K562 (cell line): ENCODE results near the gene TUBA8. TPM values are rescaled to one million over a fixed set of nuclear protein-coding genes. Genes with fewer than 3 reads are reported as not detected.
A peak's percentile ranks its signal among the peaks of the same experiment; 100 is the strongest.

ENCODE experiments used
- ATAC-seq: fragments of 200-7000 bp; cut with Tn5 transposase; 3 replicates; pipeline ENCODE4 v1.9.1; 2020; ENCODE audit warnings: moderate library complexity
- BruUV-seq: library from RNA; stranded (reverse); fragments of 400-500 nt; replicated peaks from 2 replicates; lab custom pipeline; 2021; lab: Mats Ljungman, UMichigan
- CTCF ChIA-PET: fragments of 300-600 bp; formaldehyde crosslinking; extraction: SDS; loops from one replicate; lab custom pipeline; 2021; ENCODE audit warnings: low intra/inter-chr PET ratio; lab: Yijun Ruan, JAX
- POLR2A ChIA-PET: fragments of 300-600, 350-650 bp; sonication (Branson Sonifier 250); formaldehyde crosslinking; extraction: SDS; loops from one replicate; lab custom pipeline; 2021; ENCODE audit warnings: antibody characterized with exemption, inconsistent platforms; lab: Yijun Ruan, JAX
- DNase-seq, 4 experiments: peaks; one replicate each; pipeline versions ENCODE4 v3.0.0 to v3.0.0-alpha.2; 2011 to 2018; ENCODE audit warnings: low spot score in 3 of 4, mixed read lengths in 3 of 4; ENCODE audit errors: extremely low read depth in 1 of 4
- FAIRE-seq: peaks from 2 replicates; lab custom pipeline; 2011; peaks lifted over from hg19 to GRCh38; lab: Jason Lieb, UNC
- H2AFZ ChIP-seq: 2 replicates; pipeline ENCODE4 v1.6.0; 2011; ENCODE audit warnings: low read depth, low read length, control low read depth, inconsistent platforms
- H3K27ac ChIP-seq: fragments of 200-600 bp; 3 replicates; pipeline ENCODE4 v1.8.0; 2011; ENCODE audit warnings: low read depth, mild to moderate bottlenecking, control low read depth, inconsistent platforms, low read length, moderate library complexity, mixed read lengths; ENCODE audit errors: extremely low read depth
- H3K27me3 ChIP-seq, 2 experiments: fragments of 300-600 bp in 1 of 2; 2 replicates in 1 of 2; 3 replicates in 1 of 2; pipeline versions ENCODE4 v1.6.0 to v1.8.0; 2011; ENCODE audit warnings: inconsistent platforms in 2 of 2, low read length in 2 of 2, mild to moderate bottlenecking in 1 of 2, mixed read lengths in 1 of 2, moderate library complexity in 1 of 2; ENCODE audit not compliant: control insufficient read depth in 2 of 2, insufficient read depth in 2 of 2
- H3K36me3 ChIP-seq: fragments of 300-600 bp; 3 replicates; pipeline ENCODE4 v1.8.0; 2011; ENCODE audit warnings: mild to moderate bottlenecking, low read length, inconsistent platforms; ENCODE audit not compliant: control insufficient read depth, insufficient read depth
- H3K4me1 ChIP-seq, 2 experiments: fragments of 200-600 bp in 1 of 2; replicated peaks in 1 of 2; 2 replicates in 1 of 2; 3 replicates in 1 of 2; pipeline versions ENCODE4 v1.5.1 to v1.8.0; 2011; ENCODE audit warnings: inconsistent platforms in 2 of 2, low read length in 2 of 2, mild to moderate bottlenecking in 1 of 2, mixed read lengths in 1 of 2, moderate library complexity in 1 of 2; ENCODE audit not compliant: control insufficient read depth in 2 of 2, insufficient read depth in 2 of 2
- H3K4me2 ChIP-seq: 2 replicates; pipeline ENCODE4 v1.6.1; 2011; ENCODE audit warnings: low read length, control low read depth, inconsistent platforms, mixed read lengths; ENCODE audit not compliant: insufficient read depth
- H3K4me3 ChIP-seq: fragments of 200-600 bp; sonication (generic), shearing (Covaris generic); 2 replicates; pipeline ENCODE4 v1.5.1; 2016; ENCODE audit warnings: control low read depth, inconsistent platforms
- H3K79me2 ChIP-seq: fragments of 200-600 bp; 3 replicates; pipeline ENCODE4 v1.8.0; 2011; ENCODE audit warnings: low read length, inconsistent platforms; ENCODE audit not compliant: control insufficient read depth, insufficient read depth
- H3K9ac ChIP-seq, 2 experiments: 2 replicates each; pipeline versions ENCODE4 v1.6.0 to v1.6.1; 2011; ENCODE audit warnings: low read depth in 2 of 2, low read length in 2 of 2, control low read depth in 1 of 2, inconsistent platforms in 1 of 2, mild to moderate bottlenecking in 1 of 2, mixed read lengths in 1 of 2; ENCODE audit not compliant: insufficient read depth in 1 of 2
- H3K9me1 ChIP-seq: one replicate; pipeline ENCODE4 v1.6.0; 2011; ENCODE audit warnings: inconsistent platforms, mild to moderate bottlenecking, low read length, moderate library complexity; ENCODE audit not compliant: control insufficient read depth, insufficient read depth
- H3K9me3 ChIP-seq: replicated peaks from 2 replicates; pipeline ENCODE4 v1.5.1; 2011; ENCODE audit warnings: low read depth, low read length, inconsistent platforms; ENCODE audit not compliant: control insufficient read depth, insufficient read depth
- H4K20me1 ChIP-seq: replicated peaks from 2 replicates; pipeline ENCODE4 v1.6.1; 2011; ENCODE audit warnings: low read length, inconsistent platforms, mixed read lengths; ENCODE audit not compliant: control insufficient read depth, insufficient read depth
- AFF1 ChIP-seq, 2 experiments: fragments of 450-650 bp; IDR thresholded peaks; 2 replicates each; pipeline ENCODE4 v1.6.1; 2018; ENCODE audit warnings: mild to moderate bottlenecking in 2 of 2, low read depth in 1 of 2; ENCODE audit not compliant: partially characterized antibody in 2 of 2
- CBFA2T2 ChIP-seq: fragments of 450-650 bp; conservative IDR thresholded peaks from 2 replicates; pipeline ENCODE4 v1.6.1; 2017; ENCODE audit warnings: mild to moderate bottlenecking
- HMGXB4 ChIP-seq: sonication (generic); formaldehyde crosslinking; IDR thresholded peaks from 2 replicates; pipeline ENCODE4 v1.8.1; 2023; ENCODE audit warnings: mild to moderate bottlenecking, missing genetic modification reagents
- MCM3 ChIP-seq: fragments of 450-650 bp; IDR thresholded peaks from 2 replicates; pipeline ENCODE4 v1.6.1; 2016
- STAT5A ChIP-seq: IDR thresholded peaks from 2 replicates; pipeline ENCODE4 v1.6.1; 2012; ENCODE audit warnings: low read length, inconsistent platforms, borderline replicate concordance
- TFAP4 ChIP-seq: sonication (generic); formaldehyde crosslinking; IDR thresholded peaks from 2 replicates; pipeline ENCODE4 v1.8.0; 2022; ENCODE audit warnings: missing genetic modification reagents, mild to moderate bottlenecking, moderate library complexity, borderline replicate concordance
- WGBS: fragments of 100-300 bp; shearing (Covaris generic); methylation state at CpG from one replicate; pipeline ENCODE4 v1.1.6; 2016; ENCODE audit warnings: low coverage, mixed read lengths; ENCODE audit not compliant: insufficient coverage; ENCODE audit errors: missing lambda C conversion rate; 5-methylcytosine and 5-hydroxymethylcytosine counted together
- in situ Hi-C: fragments of 300-500 bp; cut with MboI; formaldehyde crosslinking; loops from 4 replicates; pipeline ENCODE4 v1.15.0; 2018; ENCODE audit warnings: inconsistent platforms, mixed read lengths
- intact Hi-C: fragments of 100-400 bp; cut with micrococcal nuclease; formaldehyde crosslinking; loops from 2 replicates; pipeline ENCODE4 v1.14.2; 2022
- polyA plus RNA-seq, 8 experiments: library from polyadenylated mRNA; depleted of rRNA in 4 of 8; stranded (reverse) in 5 of 8; unstranded in 3 of 8; fragments of >200 nt; fragmentation: Nextera tagmentation in 2 of 8; fragmentation: Illumina TruSeq in 1 of 8; extraction: Ambion mirVana in 2 of 8; extraction: Trizol in 1 of 8; gene quantifications; 2 replicates each; pipeline versions ENCODE4 v1.2.1 to v1.2.3, GENCODE V29; 2011 to 2014; ENCODE audit warnings: inconsistent platforms in 1 of 8, missing spikeins in 1 of 8
- total RNA-seq, 7 experiments: library from RNA; depleted of rRNA in 6 of 7; stranded (reverse); fragments of >200 nt in 6 of 7; fragmentation: Illumina TruSeq in 2 of 7; extraction: Trizol in 2 of 7; gene quantifications; 2 replicates each; pipeline versions ENCODE4 v1.2.1 to v1.2.3, GENCODE V29; 2011 to 2021; ENCODE audit warnings: low replicate concordance in 1 of 7

Gene TUBA8
- total and polyA plus RNA-seq, 9 of the 15 experiments (the other 6 are each of a cell fraction or from before 2014, with no cell fraction given): 0.07 to 1.1 (median 0.65) TPM

- Histone ChIP-seq H3K27me3 (peaks cover 64 to 71% of the 10 kb centered on the region in 2 experiments), H3K4me2 (no peak overlapping the region), H3K79me2 (no peaks in the 10 kb centered on the region), H3K36me3 (no peaks in the 10 kb centered on the region), H3K9me1 (no peaks in the 10 kb centered on the region), H3K4me1 (peaks cover 4 to 5% of the 10 kb centered on the region in 2 experiments; a peak in 2 of 5 replicates), H3K9me3 (no peaks in the 10 kb centered on the region), H3K4me3 (no peak overlapping the region), H2AFZ (no peak overlapping the region), H3K27ac (no peak overlapping the region), H3K9ac (no peak overlapping the region), H4K20me1 (peaks cover 10% of the 10 kb centered on the region; the same call in 1 of the 2 replicates)
- under 1% methylated on average over 12 of the region's 12 CpGs for WGBS
- DNase-seq (no peak), ATAC-seq (no peak), FAIRE-seq (no peak)
- intact Hi-C loops (loop anchor here (10.0 kb wide), 1 partner anchor 292 kb away; the partner anchor contains the start of gene BID), in situ Hi-C loops (loop anchor here (5.0 kb wide), 1 partner anchor 324 kb away; no protein-coding TSS in a partner anchor)
- ChIA-PET POLR2A (interaction anchor here (1.0 to 1.6 kb wide), 2 partner anchors 8 to 12 kb away, joined by 4 read pairs; no protein-coding TSS in a partner anchor), CTCF (no interaction called here)
- BruUV-seq: no TSS peak
- TF ChIP-seq AFF1 (IDR thresholded peaks at IDR 0.05; ENCODE audit: low read depth in 1 of 2, partially characterized antibody in 2 of 2) (no peak), MCM3 (0 out of 2 replicates have a peak, but pooled peaks have one; percentile 53), CBFA2T2 (no peak), STAT5A (no peak), HMGXB4 (CRISPR knock-in tag) (no peak), TFAP4 (CRISPR knock-in tag) (peak; percentile 56; the same call in 1 of the 2 replicates)
These were observed 44.3 kb upstream of the TUBA8 start for GRCh38 chr22:18066181-18066859.
